Activated CD4-positive, alpha-beta T cell treated with anti-CD3 and anti-CD28 coated beads, Interleukin-2, amount 50 U/mL, for 4 hours (primary cell): ENCODE results near the gene KCNQ1.

ENCODE experiments used
- DNase-seq, 2 experiments: peaks; one replicate each; pipeline ENCODE4 v3.0.0-alpha.2; 2020

KCNQ1 gene

DNA sequence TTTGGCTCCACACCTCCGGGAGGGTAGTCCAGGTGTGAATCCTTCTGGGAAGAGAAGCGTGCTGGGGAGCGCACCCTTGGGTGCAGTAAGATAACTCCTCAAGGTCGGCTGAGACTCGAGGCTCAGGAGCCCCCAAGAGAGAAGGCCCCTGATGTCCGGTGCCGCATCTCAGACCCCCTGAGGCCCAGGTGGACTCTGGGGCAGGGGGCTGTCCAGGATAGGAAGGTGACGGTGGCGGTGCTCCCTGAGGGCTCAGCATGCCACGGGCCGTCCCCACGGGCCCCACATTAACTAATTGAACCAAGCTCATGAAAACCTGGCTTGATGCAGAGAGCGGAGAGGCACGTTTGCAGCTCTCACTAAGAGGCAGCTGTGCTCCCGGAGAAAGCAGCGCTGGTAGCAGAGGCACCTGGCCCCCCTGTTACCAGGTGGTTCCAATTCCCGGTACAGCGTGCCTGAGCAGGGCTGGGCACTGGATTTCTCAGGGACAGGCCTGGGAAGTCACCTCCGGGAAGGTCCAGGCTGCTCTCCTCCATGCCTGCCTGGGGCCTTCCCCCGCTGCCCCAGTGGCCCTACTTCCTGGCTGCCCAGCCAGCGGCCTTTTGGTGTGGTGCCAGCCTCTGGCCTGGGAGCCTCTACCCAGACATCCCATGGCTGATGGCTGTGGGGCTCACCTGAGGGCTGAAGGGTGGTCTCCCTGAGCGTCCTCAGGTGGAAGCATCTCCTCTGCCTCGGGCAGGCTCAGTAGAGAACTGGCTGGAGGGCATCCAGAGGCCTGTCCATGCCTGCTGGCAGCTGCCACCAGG lies 1.1 kb downstream of the KCNQ1 start:
- DNase-seq: no peak

DNA sequence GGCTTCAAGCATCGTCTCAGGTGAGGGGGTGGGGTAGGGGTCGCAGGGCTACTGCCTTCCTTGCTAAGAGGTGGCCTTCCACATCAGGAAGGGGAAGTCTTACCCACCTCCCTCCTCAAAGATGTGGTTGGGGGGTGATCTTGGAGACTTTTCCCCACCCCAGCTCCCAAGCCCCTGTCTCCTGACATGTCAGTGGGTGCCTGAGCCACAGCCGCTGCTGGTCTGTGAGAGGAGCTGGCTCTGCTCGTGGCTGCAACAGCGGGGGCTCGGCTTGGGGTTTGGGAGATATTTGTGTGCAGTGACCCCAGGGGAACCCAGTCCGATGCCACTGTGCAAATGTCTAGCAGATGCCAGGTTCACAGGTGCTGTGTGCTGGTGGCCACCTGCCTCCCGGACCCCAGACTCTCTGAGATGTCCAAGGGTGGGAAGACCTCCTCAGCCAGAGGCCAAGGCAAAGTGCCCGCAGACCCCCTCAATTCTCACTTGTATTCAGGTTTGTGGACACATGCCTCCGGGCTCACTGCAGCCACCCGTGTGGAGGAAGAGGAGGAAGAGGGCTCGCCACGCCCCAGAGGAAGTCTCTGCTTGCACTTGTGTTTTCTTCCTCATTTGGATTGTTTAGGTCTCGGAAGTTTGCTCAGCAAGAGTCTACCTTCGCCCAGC lies 1.9 kb downstream of the KCNQ1 start:
- DNase-seq: no peak

DNA sequence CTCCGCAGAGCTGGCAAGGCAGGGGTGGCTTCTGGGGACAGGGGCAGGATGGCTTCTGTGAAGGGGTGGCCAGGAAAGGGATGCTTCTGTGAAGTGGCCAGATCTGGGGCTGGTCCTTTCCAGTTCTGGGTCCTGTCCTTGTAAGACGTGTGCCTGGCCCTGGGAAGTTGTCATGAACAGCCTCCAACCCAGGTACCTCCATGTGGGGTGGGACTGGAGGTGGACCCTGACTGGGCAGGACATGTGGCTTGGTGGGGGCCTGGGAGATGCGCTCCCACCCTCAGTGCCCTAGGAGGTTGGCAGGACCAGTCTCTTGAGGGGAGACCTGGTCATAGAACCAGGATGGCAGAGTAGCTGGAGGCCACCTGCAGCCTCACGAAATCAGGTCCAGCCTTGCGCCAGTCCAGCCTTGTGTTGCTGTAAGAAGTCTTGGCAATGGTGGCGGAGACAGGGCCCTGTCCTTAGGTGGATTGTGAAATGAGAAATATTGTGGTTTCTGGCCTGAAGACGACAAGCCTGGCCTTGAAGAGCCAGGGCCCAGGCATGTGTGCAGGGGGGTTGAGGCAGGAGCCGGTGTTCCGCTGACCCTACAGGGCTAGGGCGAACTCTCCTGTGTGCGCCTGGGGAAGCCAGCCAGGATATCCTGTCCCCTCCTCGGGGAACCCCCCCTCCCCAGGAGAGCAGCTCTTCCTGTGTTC lies 2.6 kb downstream of the KCNQ1 start:
- no peak for DNase-seq

DNA sequence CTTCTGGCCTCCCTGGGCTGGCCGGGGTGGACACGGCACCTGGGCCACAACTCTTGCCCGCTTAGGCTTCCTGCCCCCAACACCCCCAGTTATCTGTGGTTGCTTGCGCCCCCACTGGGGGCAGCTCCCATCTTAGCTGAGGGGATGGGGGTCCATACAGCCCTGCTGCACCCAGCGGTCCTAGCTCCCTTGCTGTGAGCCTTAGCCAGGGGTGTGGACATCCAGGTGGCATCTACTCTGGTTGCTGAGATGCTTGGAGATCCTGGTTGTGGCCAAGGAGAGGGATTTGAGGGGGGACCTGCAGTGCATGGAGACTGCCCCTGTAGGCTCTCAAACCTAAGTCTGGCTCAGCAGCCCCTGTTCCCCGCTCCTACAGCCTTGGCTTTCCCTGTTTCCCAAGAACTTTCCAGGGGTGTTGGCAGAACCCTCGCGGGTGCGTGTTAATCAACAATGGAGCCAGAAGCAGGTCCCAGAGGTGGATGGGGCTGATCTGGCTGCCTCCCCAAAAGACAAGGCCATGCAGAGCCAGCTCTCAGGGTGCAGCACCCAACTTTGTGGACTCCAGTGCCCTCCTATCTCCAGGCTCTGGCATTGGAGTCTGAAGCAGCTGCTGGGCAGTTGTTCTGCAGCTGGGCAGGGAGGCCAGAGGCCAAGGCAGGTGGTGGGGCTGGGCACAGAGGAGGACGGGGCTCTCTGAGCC lies 3.3 kb downstream of the KCNQ1 start:
- no peak for DNase-seq

DNA sequence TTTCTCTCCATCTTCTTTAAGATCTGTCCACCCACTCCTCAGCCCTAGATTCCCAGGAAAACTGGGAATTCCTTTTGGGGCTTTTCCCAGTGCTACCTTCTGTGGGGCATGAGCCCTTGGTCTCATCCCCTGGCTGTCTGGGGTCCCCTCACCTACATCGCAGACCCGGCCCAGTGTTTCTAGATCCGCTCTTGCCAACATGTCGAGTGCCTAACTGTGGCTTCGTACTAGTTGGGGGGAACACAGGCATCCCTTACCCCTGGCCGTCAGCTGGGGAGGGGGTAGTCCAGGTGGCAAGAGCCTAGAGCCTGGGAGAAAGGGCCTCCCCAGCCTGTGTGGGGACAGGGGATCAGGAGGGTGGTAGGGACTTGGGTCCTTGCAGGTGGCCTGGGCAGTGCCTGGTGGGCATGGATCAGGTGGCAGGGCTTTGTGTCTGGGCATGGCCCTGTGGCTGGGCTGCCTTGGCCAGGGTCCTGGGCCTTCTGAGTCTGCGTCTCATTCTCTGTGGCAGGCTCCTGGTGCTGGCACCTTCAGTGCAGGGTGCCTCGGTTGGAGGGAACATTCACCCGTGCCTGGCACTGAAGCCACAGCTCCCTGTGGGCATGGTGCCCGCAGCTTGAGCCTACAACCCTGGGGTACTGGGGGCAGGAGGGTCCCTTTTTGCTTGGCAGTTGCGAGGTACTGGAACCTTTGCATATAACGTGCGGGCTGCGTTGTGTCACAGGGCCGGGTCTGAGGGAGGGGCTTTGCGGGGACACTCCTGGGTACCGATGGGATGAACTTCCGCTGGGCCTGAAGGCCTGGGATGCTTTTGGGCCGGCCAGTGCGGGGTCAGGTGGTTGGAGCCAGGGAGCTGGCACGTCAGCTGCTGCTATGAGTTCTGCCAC lies 4.1 kb downstream of the KCNQ1 start:
- DNase-seq: no peak

DNA sequence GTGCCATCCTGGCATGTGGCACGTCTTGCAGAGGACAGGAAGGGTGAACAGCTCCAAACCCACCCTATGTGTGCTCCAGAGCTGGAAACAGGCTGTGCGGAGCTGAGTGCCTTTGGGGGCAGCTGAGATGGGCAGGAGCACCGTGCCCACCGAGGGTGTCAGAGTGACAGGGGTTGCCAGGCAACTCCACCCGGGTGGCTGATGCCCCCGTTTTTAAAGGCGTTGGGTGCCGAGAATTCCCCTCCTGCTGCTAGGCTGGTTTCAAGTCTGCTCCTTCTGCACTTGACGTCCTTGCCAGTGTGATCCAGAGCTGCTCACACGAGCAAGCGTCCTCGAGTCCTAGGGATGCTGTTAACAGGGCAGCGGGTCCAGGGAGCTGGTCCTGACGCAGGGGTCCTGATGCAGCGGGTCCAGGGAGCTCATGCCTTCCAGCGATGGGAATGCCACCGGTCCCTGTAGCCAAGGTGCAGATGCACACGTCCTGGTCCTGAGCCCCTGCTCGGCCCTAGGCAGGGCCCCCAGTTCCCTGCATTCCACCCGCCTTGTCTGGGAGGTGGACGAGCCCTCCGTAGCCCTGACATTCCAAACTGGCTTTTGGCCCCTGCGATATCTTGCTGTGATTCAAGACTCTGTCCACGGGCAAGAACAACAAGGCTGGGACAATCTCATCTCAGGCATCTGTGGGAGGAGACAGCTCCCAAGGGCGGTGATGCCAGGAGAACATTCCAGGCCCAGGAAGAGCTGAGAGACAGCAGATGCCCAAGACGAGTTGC lies 4.9 kb downstream of the KCNQ1 start:
- no peak for DNase-seq

DNA sequence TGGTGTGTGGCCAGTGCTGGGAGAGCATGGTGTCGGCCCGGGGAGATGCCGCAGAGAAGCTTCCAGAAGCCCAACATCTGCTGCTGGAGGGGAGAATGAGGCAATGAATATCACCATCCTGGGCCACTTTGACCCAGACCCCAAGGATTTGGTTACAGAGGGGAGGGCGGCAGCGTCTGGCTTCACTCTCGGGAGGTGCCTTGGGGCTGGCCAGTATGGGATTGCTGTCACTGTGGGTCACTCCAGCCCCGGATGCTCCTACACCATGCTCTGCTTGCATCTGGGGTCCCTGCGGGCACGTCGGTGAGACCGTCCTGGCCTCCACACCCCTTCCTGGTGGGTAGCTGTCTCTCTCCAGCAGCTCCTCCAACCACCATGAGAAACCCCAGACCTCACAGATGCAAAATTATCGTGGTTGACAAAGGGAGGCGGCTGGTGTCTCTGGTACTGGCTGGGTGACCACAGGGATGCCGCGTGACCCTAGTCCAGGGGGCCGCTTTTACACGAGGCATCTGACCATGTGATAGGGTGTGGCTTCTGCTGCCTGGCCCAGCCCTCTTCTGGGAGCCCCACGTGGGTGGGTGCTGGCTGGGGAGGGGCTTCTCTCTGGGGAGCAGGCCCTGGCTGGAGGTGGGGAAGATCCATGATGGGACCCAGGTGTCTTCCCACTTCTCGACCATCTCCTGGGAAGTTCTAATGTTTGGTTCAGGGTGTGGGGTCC lies 5.7 kb downstream of the KCNQ1 start:
- no peak for DNase-seq

DNA sequence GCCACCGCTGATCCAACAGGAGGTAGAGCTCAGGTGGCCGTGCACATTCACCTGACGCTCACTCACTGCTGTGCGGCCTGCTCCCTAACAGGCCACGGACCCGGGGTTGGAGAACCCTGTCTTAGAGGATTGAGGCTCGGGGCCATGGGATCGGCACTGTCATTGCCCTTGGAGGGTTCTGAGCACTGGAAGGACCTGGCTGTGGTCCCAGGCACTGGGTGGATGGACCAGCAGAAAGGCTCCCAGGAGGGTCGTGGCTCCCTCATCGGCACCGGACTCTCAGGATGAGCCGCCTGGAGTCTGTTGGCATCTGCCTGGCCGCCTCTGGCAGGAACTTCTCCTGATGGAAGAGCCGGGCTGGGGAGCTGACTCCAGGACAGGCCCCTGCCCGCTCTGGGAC lies 6.5 kb downstream of the KCNQ1 start:
- no peak for DNase-seq

DNA sequence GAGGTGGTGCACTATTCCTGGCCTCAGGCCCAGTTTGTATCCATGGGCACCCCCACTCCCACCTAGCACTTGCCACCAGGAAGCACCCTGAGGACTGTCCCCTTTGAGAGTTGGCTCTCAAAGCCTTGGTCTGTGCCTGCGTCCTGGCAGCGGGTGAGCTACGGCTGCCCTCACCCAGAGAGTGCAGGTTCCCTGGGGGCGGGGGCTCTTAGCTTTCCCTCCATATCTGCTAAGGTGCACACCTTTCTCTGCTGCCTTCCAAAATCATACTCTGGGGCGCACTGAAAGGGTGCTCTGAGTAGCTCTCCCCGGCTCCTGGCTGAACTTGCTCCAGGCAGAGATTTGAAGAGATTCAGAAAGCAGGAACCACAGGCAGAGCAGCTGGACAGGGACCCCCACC lies 7.1 kb downstream of the KCNQ1 start:
- no peak for DNase-seq

DNA sequence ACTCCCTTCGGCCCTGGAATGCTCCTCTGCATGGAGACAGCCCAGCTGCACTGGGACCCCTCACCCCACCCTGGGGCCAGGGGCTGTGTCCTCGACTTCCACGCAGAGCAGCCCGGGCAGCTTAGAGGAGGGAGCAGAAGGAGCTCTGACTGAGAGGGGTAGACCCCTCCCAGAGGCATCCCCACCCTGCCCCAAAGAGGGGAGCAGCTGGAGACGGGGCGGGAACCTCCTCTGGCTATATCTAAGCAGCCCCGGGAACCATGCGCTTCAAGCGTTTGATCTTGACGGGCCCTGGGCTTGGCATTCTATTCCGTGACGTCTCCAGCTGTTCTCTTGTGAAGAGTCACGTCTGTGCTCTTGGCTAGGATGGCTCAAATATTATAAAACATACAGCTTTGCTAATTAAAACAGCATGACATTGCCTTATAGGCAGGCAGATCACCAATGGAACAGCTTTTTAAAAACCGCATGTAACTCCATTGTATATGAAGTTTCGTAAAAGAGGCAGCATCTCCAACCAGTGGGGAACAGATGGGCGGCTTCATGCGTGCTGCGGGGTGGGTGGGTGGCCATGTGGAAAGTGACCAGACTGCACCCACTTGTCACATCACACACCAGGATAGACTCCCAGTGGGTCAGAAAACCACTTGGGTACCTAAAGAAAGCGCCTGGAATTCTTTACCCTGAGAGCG lies 7.7 kb downstream of the KCNQ1 start:
- DNase-seq: no peak

DNA sequence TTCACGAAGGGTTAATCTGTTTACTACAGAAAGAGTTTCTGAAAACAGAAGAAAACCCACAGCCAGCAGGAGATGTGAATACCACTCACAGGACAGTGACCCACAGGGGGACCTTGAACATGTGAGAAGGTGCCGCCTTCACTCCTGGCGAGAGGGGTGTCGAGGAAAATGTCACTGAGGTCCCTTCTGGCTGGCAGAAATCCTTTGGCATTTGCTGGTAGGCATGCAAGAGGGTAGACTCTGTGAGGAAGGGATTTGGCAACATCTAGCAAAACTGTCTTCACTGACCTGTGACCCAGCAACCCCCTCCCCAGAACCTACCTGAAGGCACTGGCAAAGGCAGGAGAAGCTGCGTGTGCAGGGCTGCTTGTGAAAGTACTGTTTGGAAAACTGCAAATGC lies 8.6 kb downstream of the KCNQ1 start:
- DNase-seq: no peak

DNA sequence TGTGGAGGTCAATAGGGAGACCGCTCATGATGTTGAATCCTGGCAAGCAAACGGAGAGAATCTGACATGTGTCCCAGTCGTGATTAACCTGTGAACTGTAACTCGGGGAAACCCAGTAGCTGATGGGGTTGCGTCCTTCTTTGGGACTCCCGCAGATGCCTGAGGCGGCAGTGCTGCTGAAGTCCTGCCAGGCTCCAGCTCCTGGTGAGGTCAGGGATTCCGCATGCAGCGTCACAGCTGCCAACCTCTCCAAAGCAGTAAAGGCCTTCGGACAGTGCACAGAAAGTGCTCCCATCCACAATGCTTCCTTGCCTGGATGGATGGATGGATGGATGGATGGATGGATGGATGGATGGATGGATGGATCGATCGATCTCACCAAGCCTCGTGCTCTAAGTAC lies 13.5 kb downstream of the KCNQ1 start:
- no peak for DNase-seq

DNA sequence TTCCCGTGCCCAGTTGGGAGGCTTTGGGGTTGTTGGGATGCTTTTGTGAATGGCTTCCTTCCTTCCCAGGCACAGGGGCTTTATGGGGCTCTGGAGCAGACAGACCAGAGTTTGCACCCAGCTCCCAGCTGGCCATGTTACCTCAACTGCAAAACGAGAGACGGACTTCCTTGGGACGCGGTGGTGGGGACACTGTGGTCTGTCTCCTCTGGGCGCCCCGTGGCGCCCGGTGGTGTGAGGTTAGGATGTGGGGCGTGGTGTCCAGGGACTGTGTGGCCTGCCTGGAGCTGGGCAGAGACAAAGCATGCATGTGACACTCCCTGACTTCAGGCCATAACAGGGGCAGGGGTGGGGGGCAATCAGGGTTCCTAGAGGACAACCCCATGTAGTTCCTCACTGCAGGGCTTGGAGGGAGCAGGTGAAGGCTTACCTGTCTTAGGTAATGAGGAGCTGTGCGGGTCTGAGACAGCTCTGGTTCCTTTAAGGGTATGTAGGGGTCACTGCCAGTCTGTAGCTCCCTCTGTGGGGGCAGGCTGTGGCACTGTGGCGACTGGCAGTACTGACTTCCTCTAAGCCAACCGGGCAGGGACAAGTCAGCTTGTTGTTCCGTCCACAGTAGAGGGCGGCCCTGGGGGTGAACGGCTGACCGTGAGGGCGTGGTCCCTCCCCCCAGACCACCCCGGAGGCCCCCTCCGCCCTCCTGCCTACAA lies 14.4 kb downstream of the KCNQ1 start:
- no peak for DNase-seq

DNA sequence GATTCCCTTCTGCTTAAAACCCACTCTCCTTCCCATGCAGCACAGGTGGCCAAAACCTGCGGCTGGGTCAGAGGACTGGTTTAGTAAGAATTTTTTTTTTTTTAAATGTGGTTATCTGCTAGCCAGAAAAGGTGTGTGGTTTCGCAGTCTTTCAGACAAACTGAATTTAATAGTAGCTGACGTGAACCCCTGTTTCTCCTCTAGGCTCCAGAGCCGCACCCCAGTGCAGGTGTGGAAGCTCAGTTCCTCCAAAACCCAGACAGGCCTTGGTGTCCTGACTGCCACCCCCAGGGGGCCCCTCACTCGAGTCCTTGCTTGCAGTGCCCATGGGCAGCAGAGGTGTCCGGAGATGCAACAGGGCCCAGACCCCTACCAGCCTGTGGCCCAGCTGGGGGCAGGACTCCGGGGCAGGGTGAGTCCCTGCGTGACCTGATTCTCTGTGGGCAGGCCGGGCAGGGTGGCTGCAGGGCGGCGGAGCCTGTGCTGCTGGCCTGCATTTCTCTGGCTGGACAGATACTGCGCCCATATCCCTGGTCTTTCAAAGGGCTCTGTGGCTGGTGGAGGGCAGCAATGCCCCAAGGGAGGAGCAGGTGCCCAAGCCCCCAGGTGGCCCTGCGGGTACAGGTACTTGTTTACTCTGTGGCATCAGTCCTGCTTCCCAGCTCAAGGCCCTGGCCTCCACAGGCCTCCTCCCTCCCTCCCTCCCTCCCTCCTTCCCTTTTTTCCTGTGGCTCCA lies 15.2 kb downstream of the KCNQ1 start:
- no peak for DNase-seq

DNA sequence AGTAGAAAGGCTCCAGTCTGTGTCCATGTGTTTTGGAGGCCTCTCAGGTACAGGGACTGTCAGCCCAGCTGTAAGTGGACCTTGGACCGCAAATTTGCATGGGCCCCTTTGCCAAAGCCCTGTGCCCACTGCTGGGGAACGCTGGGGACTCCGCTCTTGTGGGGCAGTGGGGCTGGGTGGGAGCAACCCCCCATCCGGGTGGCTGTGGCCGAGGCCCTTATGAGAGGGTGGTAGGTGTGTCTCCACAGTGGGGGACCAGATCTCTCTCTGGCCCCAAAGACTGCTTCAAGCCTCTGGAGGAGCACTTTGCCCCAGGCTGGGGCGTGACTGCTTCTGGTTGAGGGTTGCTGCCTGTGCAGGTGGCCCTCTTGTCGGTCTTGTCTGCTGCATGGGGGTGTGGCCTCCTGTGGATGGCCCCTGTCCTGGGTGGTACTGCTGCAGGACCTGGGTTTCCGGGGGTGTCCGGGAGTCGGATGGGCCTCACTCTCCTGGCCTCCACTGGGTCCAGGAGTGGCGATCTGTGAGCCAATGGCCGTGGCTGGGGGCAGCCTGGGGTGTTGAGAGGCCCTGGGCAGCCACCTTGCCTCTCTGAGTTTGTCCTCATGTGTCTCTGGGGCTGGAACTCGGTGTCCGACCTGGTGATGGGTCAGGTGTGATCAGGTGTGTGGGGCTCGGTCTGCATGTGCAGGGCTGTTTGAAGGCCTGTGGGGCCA lies 15.9 kb downstream of the KCNQ1 start:
- no peak for DNase-seq

DNA sequence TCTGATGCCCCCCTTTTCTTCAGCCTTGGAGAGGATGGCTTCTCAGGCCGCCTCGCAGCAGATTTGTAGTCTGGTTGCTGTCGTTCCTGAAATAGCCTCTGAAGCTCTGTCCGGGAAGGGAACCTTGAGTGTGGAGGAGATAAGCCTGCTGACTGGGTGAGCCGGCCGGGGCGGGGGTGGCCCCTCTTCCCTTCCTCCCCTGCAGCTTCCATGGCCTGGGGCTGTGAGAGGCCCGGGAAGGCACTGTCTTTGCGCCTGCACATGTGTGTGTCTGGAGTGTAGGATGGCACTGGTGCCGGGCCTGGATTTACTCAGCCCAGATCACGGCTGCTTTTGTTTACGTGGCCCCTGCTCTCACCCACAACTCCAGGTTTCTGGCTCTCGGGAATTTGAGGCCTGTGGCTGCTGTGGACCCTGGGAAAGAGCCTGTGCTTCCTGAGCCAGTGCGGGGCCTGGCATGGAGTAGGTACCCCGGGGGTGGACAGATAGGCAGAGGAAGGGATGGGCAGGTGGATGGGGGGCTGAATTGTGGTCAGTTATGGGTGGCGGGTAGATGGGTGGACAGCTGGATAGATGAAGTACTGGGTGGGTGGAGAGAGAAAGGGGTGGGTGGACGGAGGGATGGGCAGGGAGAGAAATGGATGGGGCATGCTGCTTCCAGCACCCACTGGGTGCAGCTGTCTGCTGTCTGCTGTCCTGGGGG lies 16.6 kb downstream of the KCNQ1 start:
- no peak for DNase-seq

DNA sequence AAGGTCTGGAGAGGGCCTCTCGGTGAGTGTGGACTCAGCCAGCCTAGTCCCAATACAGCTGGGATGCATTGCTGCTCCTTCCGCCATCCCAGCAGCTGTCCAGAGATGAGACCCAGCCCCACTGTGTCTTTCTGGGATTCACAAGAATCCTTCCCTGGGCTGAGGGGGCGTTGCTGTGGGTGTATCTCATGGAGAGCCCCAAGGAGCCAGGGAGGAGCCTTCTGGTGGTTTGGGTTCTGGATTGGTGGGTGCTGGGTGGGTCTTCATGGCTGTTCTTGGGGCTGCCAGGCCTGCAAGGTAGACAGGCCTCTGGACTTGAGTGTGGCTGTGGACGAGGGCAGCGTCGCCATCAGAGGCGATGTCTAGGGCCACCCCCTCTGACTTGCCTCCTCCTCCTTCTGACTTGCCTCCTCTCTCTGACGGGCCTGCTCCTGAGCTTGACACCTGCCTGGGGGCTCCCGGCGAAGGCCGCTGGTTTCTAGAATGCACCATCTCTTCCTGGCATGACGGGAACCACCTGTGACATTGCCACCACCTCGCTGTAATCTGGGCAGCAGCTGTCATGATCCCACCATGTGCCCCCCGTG lies 17.2 kb downstream of the KCNQ1 start:
- no peak for DNase-seq
